HG02759 (cell line): Measurements from ENCODE around the gene SLCO2B1.

Source experiments
- ATAC-seq: cut with Tn5 transposase; IDR thresholded peaks from one replicate; pipeline ENCODE4 v1.9.1; 2021; ENCODE audit warnings: mild to moderate bottlenecking, moderate library complexity; ENCODE audit not compliant: unreplicated experiment

The SLCO2B1 gene

DNA sequence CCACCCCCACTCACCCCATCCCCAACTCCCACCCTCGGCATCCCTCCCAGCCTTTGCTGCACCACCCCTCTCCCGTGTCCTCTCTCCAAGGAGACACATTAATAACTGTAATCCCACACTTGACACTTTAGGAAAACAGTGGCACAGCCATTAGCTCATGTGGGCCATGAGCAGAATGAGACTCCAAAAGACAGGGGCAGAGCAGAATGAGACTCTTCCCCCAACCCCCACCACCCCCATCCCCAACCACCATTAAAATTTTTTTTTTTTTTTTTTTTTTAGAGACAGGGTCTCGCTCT lies 6.2 kb upstream of the SLCO2B1 start:
- ATAC-seq = no peak

DNA sequence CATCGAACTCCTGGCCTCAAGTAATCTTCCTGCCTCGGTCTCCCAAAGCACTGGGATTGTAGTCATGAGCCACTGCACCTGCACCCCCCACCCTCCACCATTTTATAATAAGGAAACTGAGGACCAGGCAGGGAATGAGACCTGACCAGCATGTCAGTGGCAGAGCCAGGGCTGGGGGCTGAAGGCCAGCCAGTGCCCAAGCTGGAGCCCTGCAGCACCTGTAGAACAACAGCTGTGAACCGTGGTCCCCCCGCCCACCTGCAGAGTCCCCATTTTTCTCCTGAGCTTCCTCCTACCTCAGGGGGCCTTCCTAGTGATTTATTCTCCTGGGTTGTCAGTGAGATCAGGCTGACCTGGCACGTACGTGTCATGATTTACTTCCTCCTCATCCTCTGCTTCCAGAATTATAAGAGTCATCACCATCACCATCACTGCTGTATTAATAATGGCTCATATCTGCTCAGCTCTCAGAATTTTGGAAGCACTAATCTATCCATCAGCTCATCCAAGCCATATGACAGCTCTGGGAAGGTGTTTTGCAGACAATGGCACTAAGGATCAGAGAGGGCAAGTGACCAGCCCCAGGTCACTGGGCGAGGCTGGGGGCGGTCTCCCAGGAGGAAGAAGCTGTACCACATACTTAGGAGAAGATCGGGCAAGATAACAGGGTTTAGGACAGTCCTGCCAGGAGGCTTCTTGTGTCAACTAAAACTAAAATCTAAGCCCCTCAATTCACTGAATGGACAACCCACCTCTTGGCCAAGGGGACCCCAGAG lies 5.5 kb upstream of the SLCO2B1 start:
- no peak for ATAC-seq

DNA sequence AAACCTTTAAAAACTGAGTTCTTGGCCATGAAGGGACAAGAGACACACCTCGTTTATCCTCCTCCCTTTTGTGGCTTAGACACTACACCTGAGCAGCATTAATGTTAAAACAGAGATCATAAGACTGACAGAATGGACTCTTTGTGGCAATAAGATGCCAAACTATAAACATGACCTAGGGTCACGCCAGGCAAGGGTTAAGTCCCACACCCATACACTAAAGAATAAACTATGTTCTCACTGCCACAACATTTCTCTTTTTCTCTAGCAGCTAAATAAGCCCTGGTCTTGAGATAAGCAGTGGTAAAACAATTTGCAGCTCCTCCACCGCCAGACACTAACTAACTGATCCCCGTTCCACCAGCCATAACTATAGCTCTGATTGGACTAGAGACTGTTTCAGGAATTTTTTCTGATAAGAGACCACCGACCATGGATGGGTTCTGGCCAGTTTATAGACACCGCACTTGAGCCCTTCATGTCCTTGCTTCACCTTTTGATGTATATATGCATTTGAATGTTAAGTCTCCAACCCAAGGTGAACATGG lies 4.9 kb upstream of the SLCO2B1 start:
- no peak for ATAC-seq

DNA sequence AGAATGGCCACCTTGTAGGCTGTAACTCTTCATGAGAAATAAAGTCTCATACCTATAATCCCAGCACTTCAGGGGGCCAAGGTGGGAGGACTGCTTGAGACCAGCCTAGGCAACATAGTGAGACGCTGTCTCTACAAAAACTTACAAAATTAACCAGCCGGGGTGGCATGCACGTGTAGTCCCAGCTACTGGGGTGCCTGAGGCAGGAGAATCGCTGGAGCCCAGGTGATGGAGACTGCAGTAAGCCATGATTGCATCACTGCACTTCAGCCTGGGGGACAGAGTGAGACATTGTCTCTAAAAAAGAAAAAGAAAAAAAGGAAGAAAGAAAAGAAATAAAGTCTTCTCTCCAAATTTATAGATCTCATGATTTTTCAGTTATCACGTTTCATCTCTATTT lies 4.2 kb upstream of the SLCO2B1 start:
- no peak for ATAC-seq

DNA sequence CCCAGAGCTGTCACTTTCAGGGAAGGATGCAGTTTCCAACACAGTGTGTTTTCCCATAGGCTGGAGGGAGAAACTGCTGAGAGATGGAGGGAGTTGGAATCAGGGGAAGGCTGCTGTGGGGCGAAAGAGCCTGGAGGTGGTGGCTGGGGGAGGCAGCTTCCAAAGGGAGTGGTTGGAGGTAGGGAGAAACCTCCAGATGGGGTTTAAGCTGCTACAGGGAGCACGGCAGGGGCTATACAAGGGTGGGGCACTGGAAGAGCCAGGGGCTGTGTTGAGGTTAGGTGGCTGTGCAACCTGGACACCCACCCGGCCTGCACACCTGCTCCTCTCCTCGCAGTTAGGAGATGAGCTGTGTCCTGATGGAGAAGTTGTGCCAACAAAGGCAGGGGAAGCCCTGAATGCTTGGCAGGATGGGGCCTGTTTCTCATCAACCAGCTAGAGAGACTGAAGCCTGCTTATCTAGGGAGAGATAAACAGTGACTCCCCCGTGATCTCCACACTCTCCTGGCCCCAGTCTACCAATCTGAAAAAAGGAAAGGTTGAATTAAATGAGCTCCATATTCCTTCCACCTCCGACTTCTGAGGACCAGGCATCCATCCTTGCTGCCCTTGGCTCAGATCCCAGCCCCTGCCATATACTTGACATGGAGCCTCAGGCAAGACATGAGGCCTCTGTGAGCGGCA lies 3.6 kb upstream of the SLCO2B1 start:
- ATAC-seq = no peak

DNA sequence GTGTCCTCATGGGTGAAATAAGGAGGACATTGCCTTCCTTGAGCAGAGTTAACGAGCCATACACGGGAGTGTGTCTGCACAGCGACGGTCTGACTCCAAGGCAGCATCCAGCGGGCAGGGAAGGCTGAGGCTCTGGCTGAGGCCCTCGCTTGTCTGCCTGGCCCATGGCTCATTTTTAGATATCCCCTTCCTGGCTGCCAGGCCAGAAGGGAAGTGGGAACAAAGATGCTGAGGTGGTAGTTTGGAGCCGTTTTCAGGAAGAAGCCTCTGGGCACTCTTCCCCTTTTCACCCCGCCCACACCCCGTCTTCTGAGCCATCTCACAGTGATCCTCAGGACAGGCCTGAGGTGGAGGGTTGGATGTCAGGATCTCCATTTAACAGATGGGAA lies 3.0 kb upstream of the SLCO2B1 start:
- no peak for ATAC-seq

DNA sequence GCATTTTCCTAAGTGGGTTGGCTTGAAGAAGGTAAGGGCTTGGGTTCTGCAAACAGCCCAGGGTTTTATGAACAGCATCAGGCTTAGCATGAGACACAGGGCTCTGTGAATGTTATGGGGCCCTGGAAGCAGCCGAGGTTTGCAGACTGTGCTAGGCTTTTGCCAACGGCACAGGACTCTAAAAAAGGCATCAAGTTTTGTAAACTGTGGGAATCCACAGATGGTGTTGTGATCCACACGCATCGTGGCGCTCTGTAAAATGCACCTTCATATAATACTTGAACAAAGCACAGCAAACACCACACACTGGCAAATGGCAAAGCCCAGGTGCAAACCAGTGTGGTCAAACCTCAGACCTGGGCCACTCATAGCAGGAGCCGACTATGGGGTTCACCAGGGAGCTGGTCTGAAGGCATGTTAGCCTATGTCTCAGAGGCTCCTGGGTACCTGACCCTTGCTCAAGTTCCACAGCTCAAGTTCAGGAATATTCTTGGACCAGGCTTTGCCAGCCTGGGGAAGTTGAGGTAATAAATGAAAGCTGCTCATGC lies 2.4 kb upstream of the SLCO2B1 start:
- ATAC-seq = no peak

DNA sequence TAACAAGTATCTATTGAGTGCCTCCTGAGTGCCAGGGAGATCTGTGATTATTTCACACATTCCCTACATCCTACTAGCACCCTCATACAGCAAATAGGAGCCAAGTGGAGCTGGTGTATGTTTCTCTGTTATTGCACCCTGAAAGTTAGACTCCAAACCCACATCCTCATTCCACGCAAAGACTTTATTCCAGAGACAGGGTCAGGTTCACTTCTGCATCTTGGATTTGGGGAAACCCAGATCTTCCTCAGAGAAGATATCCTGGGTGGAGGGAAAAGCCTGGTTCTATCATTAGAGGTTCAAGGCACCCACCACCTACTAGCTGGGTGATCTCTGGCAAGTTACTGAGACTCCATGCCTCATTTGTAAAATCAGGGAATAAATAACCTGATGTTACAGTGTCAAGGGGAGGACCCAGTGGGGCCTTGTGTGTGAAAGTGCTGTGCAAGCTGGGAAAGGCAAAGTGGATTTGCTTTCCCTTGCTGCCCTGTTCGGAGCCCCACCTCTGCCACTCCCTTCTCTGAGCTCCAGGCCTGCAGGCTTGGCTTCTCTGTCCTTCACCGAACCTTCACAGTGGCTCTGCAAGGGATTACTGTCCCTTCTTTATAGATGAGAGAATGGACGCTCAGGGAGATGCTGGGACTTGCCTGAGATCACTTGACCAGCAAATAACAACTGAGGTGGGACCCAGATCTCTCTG lies 991 bp upstream of the SLCO2B1 start:
- no peak for ATAC-seq

DNA sequence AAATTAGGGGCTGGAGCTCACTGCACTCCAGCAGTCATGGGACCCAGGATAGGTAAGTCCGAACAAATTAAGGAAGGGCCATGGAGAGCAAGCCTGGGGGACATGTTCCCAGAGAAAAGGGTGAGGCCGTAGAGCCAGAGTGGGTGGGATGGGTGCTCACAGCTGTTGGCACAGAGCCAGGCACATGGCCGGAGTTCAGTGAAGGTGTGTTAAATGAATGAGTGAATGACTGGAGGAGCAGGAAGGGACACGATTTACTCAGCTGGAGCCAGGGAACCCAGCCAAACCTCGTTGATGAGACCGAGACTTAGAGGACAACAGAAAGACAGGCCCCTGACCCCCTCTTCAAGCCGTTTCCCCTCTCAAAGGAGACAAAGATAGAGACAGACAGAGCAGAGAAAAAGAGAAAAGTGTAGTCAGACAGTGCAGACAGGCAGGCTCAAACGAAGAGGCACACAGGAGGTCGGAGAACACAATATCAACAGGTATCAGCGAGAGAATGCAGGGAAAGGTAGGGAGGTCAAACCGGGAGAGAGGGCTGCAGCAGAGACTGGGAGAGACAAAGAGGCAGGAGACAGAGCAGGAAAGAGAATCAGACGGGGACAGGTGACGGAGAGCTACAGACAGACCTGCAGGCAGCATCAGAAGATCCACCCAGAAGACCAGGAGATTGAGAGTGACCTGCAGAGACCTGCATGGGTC lies 590 bp downstream of the SLCO2B1 start:
- ATAC-seq = no peak

DNA sequence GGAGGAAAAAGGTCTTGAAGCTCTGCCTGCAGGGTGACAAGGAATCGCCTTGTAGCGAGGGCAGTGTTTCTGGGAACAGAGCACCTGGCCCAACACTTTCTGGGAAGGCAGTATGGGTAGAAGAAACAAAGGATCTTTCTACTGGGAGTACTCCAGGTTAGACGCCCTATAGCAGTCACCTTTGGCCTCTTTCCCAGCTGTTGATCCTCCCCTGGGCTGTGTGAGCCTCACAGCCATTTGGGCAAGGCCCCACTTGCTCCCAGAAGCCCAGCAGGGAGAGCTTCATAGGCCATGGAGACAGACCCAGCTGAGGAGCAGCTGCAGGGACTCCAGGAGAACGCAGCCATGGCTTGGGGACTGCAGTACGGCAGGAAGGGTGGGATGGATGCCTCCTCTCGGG lies 1.2 kb downstream of the SLCO2B1 start:
- ATAC-seq = no peak

DNA sequence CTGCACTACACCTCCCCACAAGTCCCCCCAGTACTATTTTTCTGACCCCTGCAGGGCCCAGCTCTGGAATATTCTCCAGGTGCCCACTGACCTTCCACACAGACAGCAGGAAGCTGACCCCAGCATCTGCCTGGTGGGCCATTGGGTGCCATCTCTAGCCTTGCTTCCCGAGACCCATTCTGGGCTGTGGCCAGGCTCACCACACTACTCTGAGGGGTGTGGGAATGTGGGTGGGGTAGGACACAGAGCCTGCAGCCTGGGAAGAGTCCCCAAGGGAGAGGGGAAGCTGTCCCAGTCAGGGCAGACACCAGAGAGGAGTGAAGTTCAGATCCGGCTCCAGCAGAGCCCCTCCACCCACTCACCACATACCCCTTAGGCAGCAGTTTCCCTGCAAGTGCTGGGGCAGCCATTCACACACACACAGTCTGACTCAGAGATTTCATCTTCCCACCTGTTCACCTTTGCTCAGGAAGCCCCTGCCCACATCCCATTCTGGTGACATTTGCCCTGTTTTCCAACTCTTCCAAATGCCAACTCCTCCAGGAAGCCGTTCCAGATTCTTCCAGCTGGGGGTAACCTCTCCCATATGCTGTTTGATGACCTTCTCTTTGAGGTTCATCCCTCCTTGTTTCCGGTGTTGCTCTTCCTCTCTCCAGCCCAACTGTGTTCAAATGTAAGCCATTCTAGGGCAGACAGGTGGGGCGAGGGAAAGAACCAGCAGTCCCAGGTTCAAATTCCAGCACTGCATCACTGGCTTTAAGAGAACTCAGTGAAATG lies 1.9 kb downstream of the SLCO2B1 start:
- ATAC-seq = no peak

DNA sequence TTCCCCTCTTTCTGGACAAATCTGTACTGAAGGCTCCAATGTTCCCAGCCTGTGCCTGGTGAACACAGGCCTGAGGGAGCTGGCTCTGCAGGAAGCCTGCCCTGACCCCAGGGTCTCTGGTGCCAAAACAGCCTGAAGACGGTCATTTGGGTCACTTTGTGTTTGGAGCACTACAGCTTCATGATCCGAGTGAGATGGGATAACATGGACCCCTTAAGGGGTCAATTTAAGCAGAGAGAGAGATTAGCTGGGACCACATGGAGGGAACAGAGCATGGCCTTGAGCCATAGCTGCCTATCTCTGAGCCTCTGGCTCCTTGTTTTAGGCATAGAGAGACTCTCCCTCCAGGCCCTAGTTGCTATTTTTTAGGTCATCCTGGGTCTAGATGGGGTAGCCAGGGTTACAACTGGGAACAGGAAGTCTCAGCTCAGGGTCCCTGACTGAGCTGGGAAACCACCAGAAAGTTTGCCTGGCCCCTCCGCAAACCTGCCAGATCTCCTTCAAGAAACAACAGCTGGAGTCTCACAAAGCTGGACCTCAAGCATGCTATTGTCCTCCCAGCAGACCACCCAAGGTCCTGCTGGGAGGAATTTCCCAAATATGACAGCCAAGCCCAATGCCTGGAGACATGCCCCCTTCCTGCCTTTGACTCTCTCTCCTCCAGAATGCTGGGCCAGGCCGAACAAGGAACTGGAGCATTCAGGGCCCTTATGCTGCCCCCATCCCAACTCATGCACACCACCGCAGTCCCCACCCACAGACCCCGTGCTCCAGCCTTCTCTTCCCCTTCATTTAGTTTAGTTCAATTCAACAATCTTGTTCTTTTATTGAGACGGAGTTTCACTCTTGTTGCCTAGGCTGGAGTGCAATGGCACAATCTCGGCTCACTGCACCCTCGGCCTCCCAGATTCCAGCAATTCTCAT lies 4.0 kb downstream of the SLCO2B1 start:
- ATAC-seq = no peak

DNA sequence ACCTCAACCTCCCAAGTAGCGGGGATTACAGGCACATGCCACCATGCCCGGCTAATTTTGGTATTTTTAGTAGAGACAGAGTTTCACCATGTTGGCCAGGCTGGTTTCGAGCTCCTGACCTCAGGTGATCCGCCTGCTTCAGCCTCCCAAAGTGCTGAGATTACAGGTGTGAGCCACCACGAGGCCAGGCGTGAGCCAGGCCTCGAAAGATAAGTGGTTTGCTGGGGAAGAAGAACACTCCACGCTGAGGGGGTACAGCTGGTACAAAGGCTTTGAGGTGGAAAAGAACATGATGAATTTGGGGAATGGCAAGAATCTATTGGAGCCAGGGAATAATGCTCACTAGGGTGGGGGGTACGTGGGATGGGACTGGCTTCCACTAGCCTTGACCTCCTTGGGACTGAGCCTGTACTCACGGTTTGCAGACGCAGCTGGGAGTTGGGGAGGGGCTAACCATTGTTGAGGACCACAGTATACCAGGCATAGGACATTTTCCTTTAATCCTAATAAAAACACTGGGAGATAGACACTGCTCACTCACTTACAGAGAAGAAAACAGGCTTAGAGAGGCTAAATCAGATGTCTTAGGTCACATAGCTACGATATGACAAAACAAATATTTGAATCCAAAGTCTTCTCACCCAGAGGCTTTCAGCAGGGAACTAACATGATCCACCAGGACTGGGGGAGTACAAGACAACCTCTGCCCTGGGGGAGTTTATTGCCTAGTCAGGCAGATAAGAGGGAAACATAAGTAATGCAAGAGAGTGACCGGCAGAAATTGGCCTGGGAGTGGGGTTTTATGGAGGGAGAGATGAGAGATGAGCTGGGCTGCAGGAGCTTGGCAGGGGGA lies 4.9 kb downstream of the SLCO2B1 start:
- ATAC-seq = no peak

DNA sequence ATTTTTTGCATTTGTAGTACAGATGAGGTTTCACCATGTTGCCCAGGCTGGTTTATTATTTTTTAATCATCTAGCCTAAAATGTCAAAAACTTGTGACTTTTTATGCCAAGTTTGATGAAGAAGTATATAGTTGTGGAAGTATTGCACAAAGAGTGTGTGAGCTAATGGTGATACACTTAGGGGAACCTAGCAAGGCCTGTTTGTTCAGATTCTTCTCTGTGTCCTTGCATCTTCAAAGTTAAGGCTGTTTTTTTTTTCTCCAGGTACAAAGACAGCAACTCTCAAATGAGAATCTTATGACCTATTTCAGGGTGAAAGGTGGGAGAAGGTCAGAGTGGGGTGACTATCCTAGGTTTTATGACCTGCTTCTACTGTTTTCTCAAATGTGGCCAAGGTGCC lies 7.3 kb downstream of the SLCO2B1 start:
- ATAC-seq = no peak

DNA sequence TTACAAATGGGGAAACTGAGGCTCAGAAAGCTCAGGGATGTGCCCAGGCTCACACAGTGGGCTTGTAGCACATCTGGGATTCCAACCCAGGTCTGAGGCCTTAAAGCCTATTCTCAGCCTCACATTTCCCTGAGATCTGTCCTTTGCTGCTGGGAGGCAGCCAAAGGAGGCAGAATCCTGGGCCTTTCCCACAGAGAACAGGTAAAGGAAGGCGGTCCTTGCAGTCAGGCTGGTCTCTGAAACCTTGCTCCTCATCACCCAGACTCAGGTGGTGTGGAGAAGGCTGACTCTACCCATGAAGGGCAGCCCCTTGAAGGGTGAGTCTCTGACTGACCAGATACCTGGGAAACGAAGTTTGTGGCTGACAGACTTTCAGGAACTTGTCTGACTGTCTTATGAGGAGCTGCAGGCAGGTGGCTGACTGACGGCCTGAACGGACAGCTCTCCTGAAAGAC lies 7.8 kb downstream of the SLCO2B1 start:
- no peak for ATAC-seq

DNA sequence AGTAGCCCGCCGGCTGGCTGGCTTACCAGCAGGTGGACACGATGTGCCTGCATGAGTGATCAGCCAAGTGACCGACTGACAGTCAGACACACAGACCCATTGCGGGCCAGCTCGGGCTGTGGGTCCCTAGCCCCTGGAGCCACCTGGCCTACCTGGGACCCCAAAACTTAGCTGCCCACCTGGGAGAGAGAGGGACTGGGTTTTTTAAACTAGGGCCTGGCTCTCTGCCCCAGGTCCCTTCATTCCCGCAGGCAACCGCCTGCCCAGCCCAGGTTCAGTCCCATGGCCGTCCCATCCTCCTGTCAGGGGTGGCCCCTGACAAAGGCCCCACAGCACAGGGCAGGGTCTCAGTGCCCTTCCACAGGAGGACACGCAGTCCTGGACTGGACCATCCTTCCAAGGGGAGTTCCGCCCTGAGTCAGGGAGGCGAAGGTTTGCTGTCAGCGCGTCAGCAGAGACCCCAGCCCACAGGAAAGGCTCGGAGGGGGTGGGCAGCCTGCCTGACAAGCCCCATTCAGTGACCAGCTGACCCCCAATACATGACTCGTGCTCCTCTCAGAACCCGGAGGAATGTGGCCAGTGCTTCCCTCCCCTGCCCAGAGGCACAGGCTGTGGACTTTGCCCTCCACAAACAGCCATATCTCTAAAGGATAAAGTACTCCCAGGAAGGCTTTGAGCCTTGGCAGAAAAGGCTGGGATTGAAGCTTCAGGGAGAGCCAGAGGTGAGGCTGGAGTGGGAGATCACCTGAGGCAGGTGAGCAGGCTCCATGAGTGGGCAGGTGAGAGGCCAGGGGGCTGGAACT lies 8.4 kb downstream of the SLCO2B1 start:
- ATAC-seq = no peak

DNA sequence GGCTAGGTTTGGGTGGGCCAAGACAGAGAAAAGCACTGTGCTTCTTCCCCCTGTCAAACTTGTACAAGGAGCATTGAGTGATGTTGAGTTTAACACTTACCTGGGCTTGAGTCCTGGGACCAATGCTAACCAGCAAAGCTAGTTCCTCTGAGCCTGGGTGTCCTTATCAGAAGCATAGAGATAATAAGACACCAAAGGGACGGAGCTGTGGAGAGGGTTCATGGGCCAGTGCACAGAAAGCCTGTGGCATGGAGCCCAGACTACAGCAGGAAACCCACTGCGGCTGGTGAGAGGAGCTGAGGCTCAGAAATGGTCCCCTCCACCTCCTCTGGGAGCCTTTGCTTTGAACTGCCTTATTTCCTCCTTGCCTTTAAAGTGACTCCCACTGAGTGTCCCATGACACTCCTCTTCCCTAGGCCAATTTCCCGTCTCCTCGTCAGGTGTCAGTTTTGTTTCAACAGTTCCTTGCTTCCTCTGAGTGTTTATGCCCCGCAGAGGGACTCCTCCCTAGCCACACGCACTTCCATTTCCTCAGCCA lies 9.4 kb downstream of the SLCO2B1 start:
- ATAC-seq = no peak
